GM23338 (cell line): Measurements from ENCODE around the gene ASTL.

Experiments used
- CTCF ChIP-seq, 2 experiments: fragments of 200-600 bp in 1 of 2; sonication (generic) in 1 of 2; conservative IDR thresholded peaks; 2 replicates each; pipeline versions ENCODE4 v1.5.1 to v1.6.1; 2016 to 2017; ENCODE audit warnings: antibody characterized with exemption in 2 of 2, low read depth in 2 of 2, mild to moderate bottlenecking in 2 of 2, moderate library complexity in 1 of 2
- ETS1 ChIP-seq: IDR thresholded peaks from 2 replicates; pipeline ENCODE4 v1.6.1; 2016; ENCODE audit warnings: antibody characterized with exemption
- EZH2 ChIP-seq: fragments of 200-600 bp; sonication (generic); IDR thresholded peaks from one replicate; pipeline ENCODE4 v1.8.0; 2017; ENCODE audit warnings: antibody characterized with exemption, mild to moderate bottlenecking, low read depth; ENCODE audit not compliant: unreplicated experiment
- EZH2phosphoT487 ChIP-seq: fragments of 200-600 bp; sonication (generic); IDR thresholded peaks from one replicate; pipeline ENCODE4 v1.8.1; 2018; ENCODE audit warnings: antibody characterized with exemption; ENCODE audit not compliant: unreplicated experiment
- POLR2AphosphoS5 ChIP-seq: IDR thresholded peaks from 2 replicates; pipeline ENCODE4 v1.6.1; 2016; ENCODE audit warnings: antibody characterized with exemption, low read depth
- ZNF114 ChIP-seq: fragments of 250-450 bp; sonication (Bioruptor Pico); IDR thresholded peaks from 2 replicates; pipeline ENCODE4 v1.5.0; 2020; ENCODE audit warnings: mild to moderate bottlenecking, moderate library complexity

- TF ChIP-seq CTCF (conservative IDR thresholded peaks at IDR 0.05; ENCODE audit: low read depth in 2 of 2), result no peak
- no peak for TF ChIP-seq POLR2AphosphoS5
- no peak for TF ChIP-seq EZH2phosphoT487
- TF ChIP-seq EZH2, result no peak
- no peak for TF ChIP-seq ETS1
- no peak for TF ChIP-seq ZNF114 (CRISPR knock-in tag)
Observed at GRCh38 chr2:96180521-96180920, 42.2 kb upstream of the ASTL start.
